Stimulated activated CD4-positive, alpha-beta T cell treated with anti-CD3 and anti-CD28 coated beads, Interleukin-1b, Interleukin-23, amount 100 ng/mL, for 24 hours (primary cell): Measurements from ENCODE around the gene SNX32.
"Not testable (repeated sequence)": the region's sequence is repeated elsewhere in the genome, so short reads cannot be mapped to it uniquely, and the experiment has no call there.

ENCODE experiments used
- DNase-seq, 4 experiments: peaks; one replicate each; pipeline ENCODE4 v3.0.0-alpha.2; 2020; ENCODE audit warnings: low read depth in 4 of 4, low spot score in 1 of 4

SNX32 gene

DNA sequence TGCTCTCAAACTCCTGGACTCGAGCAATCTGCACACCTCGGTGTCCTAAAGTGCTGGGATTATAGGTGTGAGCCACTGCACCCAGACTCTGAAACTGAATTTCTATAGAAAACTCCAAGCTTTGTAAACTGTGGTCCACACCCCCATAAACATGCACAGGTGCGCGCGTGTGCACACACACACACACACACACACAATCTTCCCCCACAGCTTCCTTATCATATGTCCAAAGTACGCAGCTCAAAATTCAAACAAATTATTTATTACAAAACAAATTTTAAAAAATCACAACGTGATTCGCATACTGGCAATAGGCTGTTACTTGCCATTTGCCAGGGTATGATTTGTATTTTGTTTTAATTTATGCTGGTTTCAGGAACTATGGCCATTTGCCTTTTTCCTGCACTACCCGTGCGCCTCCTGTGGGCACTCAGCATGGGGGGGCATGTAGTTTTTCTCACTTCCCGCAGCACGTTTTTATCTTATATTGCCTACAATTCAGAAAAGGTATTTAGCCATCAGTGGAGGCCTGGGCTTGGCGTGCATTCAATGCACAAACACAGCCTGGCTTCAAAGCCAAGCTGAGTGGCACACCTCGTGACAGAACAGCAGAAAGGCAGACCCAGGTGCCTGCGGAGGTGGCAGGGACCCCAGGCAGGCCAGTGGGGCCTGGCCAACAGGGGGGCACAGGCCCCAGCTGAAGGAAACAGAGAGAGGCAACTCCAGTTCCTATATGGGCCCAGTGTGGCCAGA, 10.8 kb upstream of the SNX32 start:
- no peak for DNase-seq

DNA sequence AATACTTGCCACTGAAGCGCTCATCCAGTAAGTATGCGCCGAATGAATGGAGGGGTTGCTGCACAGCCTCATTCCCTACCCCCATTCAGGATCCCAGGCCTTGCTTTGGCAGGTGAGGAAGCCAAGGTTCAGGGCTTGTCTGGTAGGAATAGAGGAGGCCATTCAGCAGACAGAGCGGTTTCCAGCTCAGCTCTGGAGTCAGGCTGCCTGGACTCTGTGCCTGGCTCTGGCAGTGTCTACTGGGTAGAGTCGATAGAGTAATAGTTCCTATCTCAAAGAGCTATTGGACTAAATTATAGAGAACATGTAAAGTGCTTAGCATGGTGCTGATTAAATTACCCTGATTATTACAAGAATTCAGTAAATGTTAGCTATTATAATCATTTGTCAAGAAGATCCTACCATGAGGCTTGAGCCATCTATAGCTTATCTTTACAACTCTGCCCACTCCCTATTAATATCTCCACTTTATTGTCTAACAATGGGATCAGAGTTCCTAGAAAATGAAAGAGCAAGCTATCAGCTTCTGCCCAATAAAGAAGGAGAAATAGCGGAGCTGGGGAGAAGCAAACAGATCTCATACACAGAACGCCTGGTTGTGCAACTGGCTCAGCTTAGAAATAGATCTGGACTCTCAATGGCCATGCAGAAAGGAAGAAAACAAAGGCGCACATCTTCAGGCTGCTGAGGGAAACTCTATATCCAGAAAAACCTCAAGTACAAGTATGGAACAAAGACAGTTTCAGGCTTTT, 6.6 kb upstream of the SNX32 start:
- DNase-seq: no peak

DNA sequence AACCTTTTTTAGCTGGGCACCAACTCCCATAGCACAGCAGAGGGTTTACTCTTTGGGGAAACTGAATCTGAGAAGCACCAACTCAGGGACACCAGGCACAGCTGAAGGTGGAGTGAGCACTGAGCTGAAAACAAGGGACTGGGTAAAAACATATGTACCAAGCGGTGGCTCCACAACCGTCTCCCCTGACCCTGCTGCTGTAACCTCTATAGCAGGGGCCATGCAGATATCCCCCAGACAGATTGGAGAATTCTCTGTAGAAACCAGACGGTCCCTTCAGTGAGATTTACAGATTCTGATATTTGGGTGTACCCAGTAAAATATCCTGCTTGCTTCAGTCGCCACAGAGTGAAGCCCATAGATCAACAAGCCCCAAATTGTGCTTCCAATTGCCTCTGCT, 4.3 kb upstream of the SNX32 start:
- no peak for DNase-seq

DNA sequence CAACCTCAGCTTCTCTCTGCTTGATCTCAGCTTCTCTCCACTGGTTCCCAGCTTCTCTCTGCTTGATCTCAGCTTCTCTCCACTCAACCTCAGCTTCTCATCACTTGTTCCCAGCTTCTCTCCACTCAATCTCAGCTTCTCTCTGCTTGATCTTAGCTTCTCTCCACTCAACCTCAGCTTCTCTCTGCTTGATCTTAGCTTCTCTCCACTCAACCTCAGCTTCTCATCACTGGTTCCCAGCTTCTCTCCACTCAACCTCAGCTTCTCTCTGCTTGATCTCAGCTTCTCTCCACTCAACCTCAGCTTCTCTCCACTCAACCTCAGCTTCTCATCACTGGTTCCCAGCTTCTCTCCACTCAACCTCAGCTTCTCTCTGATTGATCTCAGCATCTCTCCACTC, 1.5 kb upstream of the SNX32 start:
- DNase-seq: not testable (repeated sequence)

DNA sequence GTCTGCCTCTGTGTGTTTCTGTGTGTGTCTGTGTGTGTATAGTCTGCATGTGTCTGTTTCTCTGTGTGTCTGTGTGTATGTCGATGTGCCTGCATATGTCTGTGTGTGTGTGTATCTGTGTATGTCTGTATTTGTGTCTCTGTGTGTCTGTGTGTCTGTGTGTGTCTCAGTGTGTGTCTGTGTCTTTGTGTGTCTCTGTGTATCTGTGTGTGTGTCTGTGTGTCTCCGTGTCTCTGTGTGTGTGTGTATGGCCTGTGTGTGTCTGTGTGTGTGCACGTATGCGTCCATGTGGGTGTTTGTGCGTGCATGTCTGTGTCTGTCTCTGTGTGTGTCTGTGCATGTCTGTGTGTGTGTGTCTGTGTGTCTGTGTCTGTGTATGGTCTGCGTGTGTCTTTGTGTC, 439 bp downstream of the SNX32 start:
- DNase-seq: no peak

DNA sequence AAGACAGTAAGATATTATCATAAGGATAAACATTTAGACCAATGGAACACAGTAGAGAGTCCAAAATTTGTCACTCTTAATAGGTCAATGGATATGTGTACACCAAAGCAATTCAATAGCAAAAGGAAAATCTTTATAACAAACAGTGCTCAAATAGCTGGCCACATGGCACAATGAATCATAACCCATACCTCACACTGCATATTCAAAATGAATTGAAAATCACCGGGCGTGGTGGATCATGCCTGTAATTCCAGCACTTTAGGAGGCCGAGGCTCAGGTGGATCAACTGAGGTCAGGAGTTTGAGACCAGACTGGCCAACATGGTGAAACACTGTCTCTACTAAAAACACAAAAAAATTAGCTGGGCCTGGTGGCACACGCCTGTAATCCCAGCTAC, 8.4 kb downstream of the SNX32 start:
- no peak for DNase-seq

DNA sequence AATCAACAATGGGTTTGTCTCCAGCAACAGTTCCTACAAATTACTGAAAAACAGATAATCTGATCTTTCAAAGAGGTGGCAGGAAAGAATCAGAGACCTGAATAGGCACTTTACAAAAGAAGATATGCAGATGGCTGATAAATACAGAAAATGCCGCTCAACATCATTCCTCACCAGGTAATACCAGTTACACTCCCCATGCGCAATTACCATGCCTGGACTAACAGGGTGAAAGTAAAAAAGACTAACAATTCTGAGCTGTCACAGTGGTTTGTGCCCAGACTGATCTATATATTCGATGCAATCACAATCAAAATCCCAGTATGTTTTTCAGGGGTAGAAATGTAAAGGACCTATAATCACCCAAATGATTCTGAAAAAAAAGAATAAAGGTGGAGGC, 10.0 kb downstream of the SNX32 start:
- no peak for DNase-seq

DNA sequence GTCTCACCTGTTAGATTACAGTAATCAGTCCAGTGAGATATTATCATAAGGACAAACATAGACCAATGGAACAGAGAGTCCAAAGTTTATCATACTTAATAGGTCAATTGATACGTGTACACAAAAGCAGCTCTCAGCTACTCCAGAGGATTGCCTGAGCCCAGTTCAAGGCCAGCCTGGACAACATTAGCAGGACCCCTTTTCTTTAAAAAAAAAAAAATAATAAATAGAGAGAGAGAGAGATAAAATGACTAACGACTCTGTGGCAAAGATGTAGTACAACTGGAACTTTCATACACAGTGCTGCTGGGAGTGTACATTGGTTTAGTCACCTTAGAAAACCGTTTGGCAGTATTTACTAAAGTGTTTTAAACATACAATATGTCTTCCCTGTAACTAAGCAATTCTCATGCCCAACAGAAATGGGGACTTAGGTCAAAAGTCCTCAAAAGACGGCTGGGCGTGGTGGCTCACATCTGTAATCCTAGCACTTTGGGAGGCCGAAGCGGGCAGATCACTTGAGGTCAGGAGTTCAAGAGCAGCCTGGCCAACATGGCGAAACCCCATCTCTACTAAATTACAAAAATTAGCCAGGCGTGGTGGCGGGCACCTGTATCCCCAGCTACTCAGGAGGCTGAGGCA, 10.6 kb downstream of the SNX32 start:
- DNase-seq: no peak

DNA sequence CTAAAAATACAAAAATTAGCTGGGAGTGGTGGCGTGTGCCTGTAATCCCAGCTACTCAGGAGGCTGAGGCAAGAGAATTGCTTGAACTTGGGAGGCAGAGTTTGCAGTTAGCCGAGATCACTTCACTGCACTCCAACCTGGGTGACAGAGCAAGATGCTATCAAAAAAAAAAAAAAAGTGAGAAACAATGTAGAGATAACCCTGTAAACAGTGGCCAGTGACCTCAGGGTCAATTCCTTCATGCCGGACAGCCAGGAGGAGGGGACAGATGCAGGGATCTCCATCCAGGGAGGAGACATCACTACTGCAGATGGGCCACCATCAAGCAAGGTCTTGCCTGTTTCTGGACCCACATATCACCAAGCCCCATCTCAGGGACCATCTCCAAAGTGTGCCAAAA, 14.0 kb downstream of the SNX32 start:
- DNase-seq: no peak

DNA sequence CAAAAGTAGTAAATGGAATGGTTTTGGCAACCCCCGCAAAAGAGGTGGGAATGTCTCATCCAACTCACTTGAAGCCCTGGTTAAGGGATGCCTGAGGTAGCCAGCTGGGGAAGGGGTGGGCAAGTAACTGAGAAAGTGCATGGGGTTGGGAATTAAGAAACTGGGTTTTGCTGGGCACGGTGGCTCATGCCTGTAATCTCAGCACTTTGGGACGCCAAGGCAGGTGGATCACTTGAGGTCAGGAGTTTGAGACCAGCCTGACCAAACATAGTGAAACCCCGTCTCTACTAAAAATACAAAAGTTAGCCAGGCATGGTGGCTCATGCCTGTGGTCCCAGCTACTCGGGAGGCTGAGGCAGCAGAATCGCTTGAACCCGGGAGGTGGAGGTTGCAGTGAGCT, 14.9 kb downstream of the SNX32 start:
- DNase-seq: not testable (repeated sequence)

DNA sequence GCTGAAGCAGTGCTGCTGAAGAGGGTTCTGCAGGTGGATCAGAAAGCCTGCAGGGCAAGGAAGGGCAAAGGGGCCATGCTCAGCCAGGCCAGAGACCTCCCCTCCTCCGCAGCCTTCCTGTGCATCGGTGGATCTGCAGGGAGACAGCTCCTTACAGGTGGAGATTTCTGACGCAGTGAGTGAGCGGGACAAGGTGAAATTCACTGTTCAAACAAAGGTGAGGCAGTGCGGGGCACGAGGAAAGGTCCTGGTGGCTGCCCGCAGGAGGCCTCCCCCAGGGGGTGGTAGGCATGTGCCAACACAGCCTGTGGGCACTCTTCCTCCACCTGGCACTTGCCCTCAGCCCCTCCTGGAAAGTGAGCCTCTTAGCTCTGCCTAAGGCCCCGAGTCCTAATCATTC, 15.6 kb downstream of the SNX32 start:
- no peak for DNase-seq

DNA sequence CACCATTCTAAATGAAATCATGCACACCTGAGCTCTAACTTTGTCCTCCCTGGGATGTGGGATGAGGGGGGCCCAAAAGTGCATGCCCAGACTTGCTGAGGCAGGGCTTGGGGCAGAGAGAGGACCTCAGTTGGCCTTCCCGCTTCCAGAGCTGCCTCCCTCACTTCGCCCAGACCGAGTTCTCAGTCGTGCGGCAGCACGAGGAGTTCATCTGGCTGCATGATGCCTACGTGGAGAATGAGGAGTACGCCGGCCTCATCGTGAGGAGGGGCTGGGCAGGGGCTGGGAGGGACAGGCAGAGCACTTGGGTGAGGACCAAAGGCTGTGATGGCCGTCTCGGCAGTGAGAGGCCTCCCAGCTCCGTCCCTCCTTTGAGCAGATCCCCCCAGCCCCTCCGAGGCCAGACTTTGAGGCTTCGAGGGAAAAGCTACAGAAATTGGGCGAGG, 16.0 kb downstream of the SNX32 start:
- DNase-seq: no peak

DNA sequence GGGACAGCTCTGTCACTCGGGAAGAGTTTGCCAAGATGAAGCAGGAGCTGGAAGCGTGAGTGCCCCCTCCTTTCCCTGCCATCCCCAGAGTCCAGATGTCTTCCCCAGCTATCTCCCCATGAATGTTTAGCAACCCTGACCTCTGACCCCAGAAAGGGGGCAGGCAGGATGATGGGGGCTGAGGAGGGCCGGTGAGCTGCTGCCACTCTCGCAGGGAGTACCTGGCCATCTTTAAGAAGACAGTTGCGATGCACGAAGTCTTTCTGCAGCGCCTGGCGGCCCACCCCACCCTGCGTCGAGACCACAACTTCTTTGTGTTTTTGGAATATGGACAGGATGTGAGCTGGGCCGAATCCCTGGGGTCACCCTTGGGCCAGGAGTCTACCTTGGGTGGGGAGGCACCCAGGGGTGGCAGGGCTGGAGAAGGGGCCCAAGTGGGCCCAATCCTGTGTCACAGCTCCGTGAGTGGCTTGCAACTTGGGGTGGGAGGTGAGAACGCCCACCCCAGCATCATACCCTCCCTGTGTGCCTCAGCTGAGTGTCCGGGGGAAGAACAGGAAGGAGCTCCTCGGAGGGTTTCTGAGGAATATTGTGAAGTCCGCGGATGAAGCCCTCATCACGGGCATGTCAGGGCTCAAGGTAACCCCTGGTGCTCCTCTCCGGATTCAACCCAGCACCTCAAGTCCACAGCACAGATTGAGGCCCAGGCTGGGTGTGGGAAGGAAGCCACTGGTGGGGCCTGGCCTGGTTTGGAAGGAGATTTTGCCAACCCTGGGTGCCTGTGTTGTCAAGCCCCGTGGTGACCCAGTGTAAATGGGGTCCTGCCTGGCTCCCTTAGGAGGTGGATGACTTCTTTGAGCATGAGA, 16.7 kb downstream of the SNX32 start:
- DNase-seq: no peak

DNA sequence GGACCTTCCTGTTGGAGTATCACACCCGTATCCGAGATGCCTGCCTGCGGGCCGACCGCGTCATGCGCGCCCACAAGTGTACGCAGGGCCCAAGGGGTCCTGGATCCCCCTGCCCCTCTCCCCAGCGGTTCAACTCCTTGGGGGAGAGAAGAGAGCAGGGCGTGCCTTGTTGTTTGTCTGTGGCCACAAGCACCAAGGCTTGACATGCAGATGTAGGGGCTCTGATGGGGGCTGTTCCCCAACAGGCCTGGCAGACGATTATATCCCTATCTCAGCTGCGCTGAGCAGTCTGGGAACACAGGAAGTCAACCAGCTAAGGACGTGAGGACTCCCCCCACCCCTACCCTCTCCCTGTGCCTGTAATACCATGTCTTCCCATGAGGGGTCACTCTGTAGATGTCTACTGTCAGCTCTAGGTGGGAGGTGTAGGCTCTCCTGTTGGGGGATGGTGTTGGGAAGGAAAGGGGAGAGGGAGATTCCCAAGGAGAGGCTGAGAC, 17.4 kb downstream of the SNX32 start:
- DNase-seq: no peak

DNA sequence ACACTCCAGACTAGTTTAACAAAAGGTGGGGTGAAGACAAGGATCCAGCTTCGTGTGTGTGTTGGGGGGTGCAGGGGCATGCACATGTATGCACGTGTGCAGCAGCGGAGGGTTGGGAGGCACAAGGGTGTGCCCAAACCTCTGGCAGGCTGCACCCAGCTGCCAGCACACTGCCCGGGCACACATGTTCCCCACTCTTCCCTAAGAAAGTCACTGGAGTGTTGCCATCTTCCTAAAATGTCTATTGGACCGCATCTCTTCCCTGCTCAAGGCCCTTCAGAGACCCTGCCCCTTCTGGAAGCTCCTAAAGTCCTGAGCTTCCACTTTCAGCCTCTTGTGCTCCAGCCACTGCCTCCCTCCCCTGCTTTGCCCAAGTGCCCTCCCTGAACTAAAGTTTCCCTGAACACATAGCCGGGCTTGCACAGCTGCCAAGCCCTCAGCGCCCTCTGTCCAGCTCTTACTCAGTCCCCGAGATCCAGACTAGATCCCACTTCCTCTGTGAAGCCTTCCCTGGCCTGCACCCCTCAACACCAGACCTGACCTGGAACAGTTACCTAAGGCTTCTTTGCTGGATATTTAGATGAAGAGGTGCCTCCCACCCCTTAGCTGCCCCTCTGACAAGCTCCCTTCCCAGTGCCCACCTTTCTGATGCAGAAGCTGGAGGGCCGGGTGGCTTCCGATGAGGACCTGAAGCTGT, 18.2 kb downstream of the SNX32 start:
- DNase-seq: no peak

DNA sequence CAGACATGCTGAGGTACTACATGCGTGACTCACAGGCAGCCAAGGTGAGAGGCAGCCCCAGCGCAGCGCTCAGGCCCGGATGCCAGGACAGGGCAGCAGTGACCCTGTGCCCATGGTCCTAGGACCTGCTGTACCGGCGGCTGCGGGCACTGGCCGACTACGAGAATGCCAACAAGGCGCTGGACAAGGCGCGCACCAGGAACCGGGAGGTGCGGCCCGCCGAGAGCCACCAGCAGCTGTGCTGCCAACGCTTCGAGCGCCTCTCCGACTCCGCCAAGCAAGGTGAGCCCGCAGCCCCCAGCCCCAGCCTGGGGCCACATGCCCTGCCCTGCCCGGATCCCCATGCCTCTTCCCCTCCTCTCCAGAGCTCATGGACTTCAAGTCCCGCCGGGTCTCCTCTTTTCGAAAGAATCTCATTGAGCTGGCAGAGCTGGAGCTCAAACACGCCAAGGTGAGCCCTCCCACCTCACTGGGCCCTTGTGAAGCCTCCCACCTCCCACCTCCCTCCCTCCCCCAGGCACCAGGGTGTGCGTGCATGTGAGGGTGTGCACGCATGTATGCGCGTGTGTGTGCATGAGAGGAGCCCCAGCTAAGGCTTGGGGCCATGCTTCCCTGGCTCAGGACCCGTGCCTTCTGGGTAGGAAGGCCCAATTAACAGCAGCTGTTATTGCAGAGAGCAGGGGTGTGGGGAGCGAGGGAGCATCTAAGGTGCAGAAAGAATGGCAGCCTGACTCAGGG, 18.9 kb downstream of the SNX32 start:
- DNase-seq: no peak

DNA sequence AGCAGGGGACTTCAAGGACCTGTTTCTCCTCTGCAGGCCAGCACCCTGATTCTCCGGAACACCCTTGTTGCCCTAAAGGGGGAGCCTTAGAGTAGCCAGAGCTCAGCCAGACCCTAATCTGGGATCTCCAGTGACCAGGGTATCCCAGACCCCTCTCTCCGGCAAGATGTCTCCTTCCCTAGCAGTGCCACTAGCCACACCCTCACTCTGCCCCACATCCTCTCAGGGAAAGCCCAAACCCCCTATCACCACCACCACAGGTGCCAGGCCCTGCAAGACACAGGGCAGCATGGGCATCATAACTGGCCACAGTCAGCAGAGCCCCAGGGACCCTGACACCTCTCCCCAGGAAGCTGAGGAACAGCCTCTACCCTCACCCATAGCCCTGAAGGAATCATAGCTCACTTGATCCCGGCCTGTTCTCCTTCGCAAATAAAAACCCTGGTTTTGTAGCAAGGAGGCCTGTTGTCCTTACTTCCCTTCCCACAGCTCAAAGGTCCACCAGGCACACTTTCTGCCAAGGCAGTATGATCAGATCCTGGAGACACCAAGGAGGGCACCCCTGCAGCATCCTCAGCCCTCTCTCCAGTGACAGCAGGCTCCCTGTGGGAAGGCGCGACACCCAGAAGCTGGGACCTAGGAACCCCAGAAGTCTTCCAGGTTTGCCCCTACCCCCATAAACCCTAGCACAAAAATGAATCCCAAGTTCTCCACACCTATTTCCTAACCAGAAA, 19.6 kb downstream of the SNX32 start:
- no peak for DNase-seq

DNA sequence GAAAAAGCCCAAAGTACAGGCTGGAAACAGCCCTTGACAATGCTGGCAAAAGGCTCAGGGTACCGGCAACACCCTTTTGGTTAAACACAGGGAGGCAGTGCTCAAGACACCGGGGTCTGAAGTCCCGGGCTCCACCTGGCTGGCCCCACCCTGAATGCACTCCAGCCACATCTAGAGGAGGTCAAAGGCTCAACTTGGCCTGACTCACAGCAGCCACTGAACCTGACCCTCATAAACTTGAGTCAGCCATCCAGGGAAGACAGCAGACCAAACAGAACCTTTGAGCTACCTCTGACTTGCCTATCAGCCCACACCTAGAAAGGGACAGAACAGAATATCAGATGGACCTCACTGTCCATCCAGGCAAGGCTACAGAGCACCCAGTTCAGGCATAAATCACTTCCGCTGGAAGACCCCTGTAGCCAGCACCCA, 20.4 kb downstream of the SNX32 start:
- no peak for DNase-seq
